Peyer's patch (tissue), 4 donors: ENCODE data around the gene LRP1-AS. TPM values are rescaled to one million over a fixed set of nuclear protein-coding genes. Genes with fewer than 3 reads are reported as not detected.

Source experiments
- DNase-seq, 3 donors: peaks; one replicate each; pipeline ENCODE4 v3.0.0-alpha.2; 2017 to 2019
- H3K27ac ChIP-seq, 4 donors: fragments of 200-600 bp; sonication (generic); one replicate each; pipeline ENCODE4 v1.5.1; 2016 to 2019
- H3K27me3 ChIP-seq, 2 donors: fragments of 200-600 bp; sonication (generic); one replicate each; pipeline ENCODE4 v1.5.1; 2019
- H3K36me3 ChIP-seq, 3 donors: fragments of 200-600 bp; sonication (generic); one replicate each; pipeline ENCODE4 v1.5.1; 2016 to 2019
- H3K4me1 ChIP-seq, 4 donors: fragments of 200-600 bp; sonication (generic); one replicate each; pipeline ENCODE4 v1.5.1; 2016 to 2019
- H3K4me3 ChIP-seq, 4 donors: fragments of 200-600 bp; sonication (generic); 1 replicate in 3 of 4; 2 replicates in 1 of 4; pipeline ENCODE4 v1.5.1; 2016 to 2019; ENCODE audit warnings: mild to moderate bottlenecking in 1 of 4
- H3K9me3 ChIP-seq, 4 donors: fragments of 200-600 bp; sonication (generic); one replicate each; pipeline ENCODE4 v1.5.1; 2016 to 2019; ENCODE audit warnings: mild to moderate bottlenecking in 1 of 4
- POLR2A ChIP-seq, 2 donors: fragments of 450-650 bp; IDR thresholded peaks; one replicate each; pipeline ENCODE4 v1.5.1; 2017; ENCODE audit warnings: antibody characterized with exemption in 2 of 2, mild to moderate bottlenecking in 2 of 2, moderate library complexity in 2 of 2
- total RNA-seq, 4 donors: library from RNA; depleted of rRNA; stranded (reverse); fragments of >200 nt; gene quantifications; one replicate each; pipeline ENCODE4 v1.1.0, GENCODE V29; 2016
- TF ChIP-seq, protein P1 (sequence below), 6 experiments: fragments of 450-650 bp in 4 of 6; fragments of 200-600 bp in 2 of 6; sonication (generic) in 1 of 6; IDR thresholded peaks; one replicate each; pipeline ENCODE4 v1.5.1; 2017 to 2019; ENCODE audit warnings: antibody characterized with exemption in 6 of 6, mild to moderate bottlenecking in 3 of 6, moderate library complexity in 1 of 6

Gene LRP1-AS
- total RNA-seq, 4 donors from 2014 or later = not detected

DNA sequence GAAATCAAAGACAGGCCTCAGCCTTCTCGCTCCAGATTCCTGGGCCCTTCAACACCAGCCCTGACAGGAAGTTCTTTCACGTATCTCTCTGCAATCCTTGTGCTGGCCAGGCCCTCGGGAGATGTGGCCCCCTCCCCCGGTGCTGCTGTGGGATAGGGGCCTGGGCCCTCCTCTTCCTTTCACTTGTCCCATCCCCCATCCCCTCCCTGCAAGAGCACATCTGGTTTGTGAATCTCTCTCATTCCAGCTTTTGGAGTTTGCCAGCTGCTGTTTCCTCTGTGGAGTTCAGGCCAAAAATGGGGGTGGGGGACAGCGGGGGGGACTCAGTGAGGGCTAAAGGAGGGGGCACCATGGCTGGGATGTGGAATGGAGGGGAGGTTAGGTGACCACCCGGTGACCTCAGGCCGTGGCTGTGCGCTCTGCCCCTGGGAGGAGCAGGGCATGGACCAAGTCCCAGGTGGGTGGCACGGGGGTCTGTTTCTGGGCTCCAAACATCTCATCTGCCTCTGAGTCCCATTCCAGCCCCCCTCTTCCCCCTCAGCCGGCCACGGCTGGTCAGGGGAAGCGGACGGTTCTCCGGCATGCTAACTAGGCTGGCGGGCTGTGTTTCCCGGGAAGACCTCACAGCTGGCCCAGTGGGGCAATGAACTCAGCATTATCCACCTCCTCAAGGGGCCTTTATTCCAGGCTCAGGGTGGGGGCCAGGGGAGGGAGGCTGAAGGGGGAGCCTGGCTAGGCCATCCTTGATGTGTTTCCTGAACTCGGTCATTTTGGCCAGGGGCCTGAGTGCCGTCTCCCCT lies 11.7 kb downstream of the LRP1-AS start:
- H3K4me1 ChIP-seq = peaks cover 0 to 89% (median 11%) of the 10 kb centered on the region in 4 donors
- H3K9me3 ChIP-seq = no peaks in the 10 kb centered on the region
- peak overlapping the region; percentile 51 to 96 (median 71) for H3K27ac ChIP-seq
- no peak for TF ChIP-seq POLR2A (IDR thresholded peaks at IDR 0.05)
- TF ChIP-seq, protein P1, sequence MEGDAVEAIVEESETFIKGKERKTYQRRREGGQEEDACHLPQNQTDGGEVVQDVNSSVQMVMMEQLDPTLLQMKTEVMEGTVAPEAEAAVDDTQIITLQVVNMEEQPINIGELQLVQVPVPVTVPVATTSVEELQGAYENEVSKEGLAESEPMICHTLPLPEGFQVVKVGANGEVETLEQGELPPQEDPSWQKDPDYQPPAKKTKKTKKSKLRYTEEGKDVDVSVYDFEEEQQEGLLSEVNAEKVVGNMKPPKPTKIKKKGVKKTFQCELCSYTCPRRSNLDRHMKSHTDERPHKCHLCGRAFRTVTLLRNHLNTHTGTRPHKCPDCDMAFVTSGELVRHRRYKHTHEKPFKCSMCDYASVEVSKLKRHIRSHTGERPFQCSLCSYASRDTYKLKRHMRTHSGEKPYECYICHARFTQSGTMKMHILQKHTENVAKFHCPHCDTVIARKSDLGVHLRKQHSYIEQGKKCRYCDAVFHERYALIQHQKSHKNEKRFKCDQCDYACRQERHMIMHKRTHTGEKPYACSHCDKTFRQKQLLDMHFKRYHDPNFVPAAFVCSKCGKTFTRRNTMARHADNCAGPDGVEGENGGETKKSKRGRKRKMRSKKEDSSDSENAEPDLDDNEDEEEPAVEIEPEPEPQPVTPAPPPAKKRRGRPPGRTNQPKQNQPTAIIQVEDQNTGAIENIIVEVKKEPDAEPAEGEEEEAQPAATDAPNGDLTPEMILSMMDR (IDR thresholded peaks at IDR 0.05) = no peak
- no peaks in the 10 kb centered on the region for H3K27me3 ChIP-seq
- peaks cover 0 to 19% (median 0%) of the 10 kb centered on the region in 3 donors for H3K36me3 ChIP-seq
- H3K4me3 ChIP-seq = peak overlapping the region in 2 of 4 donors; percentile 10 to 15
- no peak for DNase-seq

DNA sequence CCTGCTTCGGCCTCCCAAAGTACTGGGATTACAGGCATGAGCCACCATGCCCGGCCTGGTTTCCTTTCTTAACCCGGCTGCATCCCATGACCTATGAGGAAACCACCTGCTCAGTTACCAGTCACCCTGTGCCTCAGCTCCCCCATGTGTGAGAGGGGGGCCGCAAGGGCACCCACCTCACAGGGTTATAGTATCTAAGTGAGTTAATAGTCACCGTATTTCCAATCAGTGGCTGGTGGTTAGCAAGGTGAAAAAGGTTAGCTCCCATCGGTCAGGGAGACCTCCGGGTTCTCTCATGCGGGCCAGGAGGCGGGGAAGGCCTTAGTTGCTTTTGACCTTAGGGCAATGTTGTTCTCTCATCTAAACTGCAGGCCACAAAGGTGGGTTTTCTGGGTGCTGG lies 12.5 kb downstream of the LRP1-AS start:
- Histone ChIP-seq H3K27me3 (no peaks in the 10 kb centered on the region), H3K27ac (peak overlapping the region; percentile 51 to 96 (median 71)), H3K4me3 (peak overlapping the region in 1 of 4 donors; percentile 10), H3K36me3 (peaks cover 0 to 11% (median 0%) of the 10 kb centered on the region in 3 donors), H3K4me1 (peaks cover 0 to 95% (median 11%) of the 10 kb centered on the region in 4 donors), H3K9me3 (no peaks in the 10 kb centered on the region)
- no peak for DNase-seq
- no peak for TF ChIP-seq POLR2A (IDR thresholded peaks at IDR 0.05)
- TF ChIP-seq, protein P1 (IDR thresholded peaks at IDR 0.05) = no peak

DNA sequence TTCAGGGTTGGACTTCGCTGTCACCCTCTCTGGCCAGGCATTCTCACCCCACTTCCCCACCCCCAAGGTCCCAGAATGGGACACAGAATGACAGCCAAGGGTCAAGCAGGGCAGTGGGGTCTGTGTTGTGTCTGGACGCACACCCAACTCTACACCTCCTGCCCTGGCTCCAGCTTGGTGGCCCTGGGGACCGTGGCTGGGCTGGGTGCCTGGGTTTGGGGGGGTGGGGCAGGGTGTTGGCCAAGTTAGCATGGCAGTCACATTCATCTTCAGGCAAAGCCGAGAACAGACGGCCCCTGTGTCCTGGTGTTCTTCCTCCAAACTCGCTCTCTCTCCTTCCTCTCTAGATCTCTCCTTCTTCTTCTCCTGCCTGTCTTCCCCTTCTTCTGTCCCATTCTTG lies 13.5 kb downstream of the LRP1-AS start:
- Histone ChIP-seq H3K27ac (peak overlapping the region in 3 of 4 donors; percentile 54 to 96 (median 62)), H3K36me3 (peaks cover 0 to under 1% (median 0%) of the 10 kb centered on the region in 3 donors), H3K9me3 (no peaks in the 10 kb centered on the region), H3K4me3 (no peak overlapping the region), H3K4me1 (peaks cover 2 to 92% (median 11%) of the 10 kb centered on the region in 4 donors), H3K27me3 (no peaks in the 10 kb centered on the region)
- TF ChIP-seq, protein P1 (IDR thresholded peaks at IDR 0.05) = no peak
- no peak for TF ChIP-seq POLR2A (IDR thresholded peaks at IDR 0.05)
- no peak for DNase-seq

DNA sequence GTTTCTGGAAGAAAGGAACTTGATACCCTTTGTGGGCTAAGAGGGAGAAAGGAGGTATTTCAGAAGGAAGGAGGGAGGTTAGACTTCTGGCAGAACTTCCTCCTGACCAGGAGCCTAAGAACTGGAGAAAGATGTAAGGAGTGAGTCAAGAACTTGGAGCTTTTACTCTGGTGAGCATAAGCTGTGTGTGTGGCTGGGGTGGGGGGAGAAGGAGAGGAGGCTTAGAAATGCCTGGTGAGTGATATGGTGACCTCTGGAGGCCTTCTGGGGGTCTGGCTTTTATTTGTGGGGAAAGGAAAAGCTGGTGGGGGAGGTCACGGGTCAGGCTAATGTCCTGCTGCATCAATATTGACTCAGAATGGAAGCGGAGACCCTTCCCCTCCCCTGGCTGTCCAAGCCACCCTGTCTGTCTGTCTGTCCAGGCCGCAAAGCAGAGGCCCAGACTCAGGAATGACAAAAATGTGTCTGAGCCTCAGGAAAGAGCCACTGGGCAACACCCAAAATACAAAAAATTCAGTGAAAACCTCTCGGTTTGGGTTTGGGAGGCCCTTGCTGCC lies 14.3 kb downstream of the LRP1-AS start:
- Histone ChIP-seq H3K4me3 (no peak overlapping the region), H3K36me3 (no peaks in the 10 kb centered on the region), H3K27ac (peak overlapping the region; percentile 12 to 96 (median 52)), H3K27me3 (no peaks in the 10 kb centered on the region), H3K9me3 (no peaks in the 10 kb centered on the region), H3K4me1 (peaks cover 6 to 84% (median 8%) of the 10 kb centered on the region in 4 donors)
- TF ChIP-seq POLR2A (IDR thresholded peaks at IDR 0.05) = no peak
- TF ChIP-seq, protein P1 (IDR thresholded peaks at IDR 0.05) = no peak
- DNase-seq = no peak

DNA sequence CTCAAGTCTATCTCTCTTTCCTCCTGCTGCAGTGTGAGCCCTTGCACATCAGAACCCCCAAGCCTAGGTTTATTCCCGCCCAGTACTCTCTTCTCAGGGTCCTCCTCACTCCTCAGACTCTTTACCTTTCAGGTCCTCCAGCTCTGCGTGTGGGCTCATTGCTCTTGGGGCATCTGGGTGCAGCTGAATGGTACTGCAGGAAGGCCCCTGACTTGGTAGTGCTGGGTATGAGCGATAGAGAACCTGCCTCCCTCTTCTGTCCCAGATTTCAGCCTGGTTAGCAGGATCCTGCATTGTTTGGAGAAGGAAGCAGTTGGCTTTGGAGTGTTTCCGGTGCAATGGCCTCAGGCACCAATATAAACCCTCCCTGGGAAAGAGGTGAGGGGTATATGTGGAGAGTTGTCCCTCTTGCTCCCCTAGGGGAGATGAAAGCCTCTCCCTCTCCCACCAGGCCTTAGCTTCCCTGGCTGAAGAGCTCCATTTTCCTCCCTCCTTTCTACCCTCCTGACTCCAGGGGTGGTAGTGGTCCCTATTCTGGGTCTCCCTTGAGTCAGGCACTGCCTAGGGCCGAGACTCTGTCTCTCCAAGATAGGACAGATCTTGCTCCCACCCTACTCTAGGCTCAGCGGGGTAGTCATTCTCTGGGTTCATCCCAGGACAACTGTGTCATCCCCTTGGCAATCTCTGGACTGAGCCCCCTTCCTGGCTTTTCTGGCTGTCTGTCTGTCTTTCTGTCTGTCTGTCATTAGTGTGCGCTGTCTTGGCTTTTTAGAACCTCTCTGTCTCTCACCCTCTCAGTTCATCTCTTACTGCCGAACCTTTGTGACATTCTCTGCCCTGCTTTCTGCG lies 15.3 kb downstream of the LRP1-AS start:
- H3K27me3 ChIP-seq = no peaks in the 10 kb centered on the region
- DNase-seq = no peak
- H3K4me3 ChIP-seq = peak overlapping the region in 1 of 4 donors; percentile 7
- no peak for TF ChIP-seq POLR2A (IDR thresholded peaks at IDR 0.05)
- TF ChIP-seq, protein P1 (IDR thresholded peaks at IDR 0.05) = no peak
- H3K27ac ChIP-seq = peak overlapping the region; percentile 12 to 96 (median 52)
- peaks cover 0 to 77% (median 8%) of the 10 kb centered on the region in 4 donors for H3K4me1 ChIP-seq
- H3K36me3 ChIP-seq = no peaks in the 10 kb centered on the region
- no peaks in the 10 kb centered on the region for H3K9me3 ChIP-seq
